G401 (cell line): Measurements from ENCODE around the gene DTNB. TPM values are rescaled to one million over a fixed set of nuclear protein-coding genes. Genes with fewer than 3 reads are reported as not detected.
A peak's percentile ranks its signal among the peaks of the same experiment; 100 is the strongest.
"Not testable (repeated sequence)": the region's sequence is repeated elsewhere in the genome, so short reads cannot be mapped to it uniquely, and the experiment has no call there.

Experiments used
- DNase-seq: peaks from one replicate; pipeline ENCODE4 v3.0.0-alpha.2; 2015; ENCODE audit warnings: low spot score
- in situ Hi-C: cut with HindIII; loops from 2 replicates; pipeline ENCODE4 v1.10.0; 2016; ENCODE audit warnings: low sequenced_read_pairs, mixed read lengths
- total RNA-seq: library from RNA; depleted of rRNA; stranded (reverse); fragments of >200 nt; shearing (Covaris generic); gene quantifications from 2 replicates; pipeline ENCODE4 v1.2.3, GENCODE V29; 2014

DTNB gene
- total RNA-seq, 1 experiment from 2014 or later = 21.2 TPM

DNA sequence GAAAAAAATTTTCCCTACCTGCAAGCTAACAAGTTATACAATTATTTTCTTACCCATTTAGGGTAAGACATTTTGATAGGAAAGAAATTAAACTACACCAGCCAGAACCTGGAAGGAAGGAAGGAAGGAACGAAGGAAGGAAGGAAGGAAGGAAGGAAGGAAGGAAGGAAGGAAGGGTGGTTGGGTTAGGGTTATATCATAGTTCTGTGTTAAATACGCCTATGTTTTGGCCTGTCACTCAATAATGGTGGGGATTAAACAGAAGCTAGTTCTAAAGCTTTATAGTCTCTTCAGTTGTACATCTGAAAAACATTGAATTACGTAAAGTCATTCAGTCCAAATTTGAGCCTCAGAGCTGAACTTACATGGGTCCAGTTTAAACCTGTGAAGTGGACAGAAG lies 256.7 kb downstream of the DTNB start:
- DNase-seq = no peak
- in situ Hi-C loops = no loop called here

DNA sequence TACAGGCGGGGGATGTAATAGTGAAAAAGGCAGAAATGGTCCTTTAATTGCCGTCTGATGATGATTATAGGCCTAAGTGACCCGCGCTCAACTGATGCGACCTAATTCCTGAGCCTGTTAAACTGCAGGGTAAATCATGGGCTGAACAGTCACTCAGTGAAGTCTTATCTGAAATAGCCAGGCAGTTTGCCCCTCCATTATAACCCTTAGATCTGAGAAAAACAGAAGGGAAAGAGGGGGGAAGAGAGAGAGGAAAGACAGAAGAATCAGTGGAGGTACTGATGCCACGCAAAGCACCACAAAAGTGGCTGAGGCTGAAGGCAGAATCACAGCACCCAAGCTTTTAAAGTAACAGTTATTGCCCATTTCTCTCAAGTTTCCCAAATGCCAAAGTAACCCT lies 258.6 kb downstream of the DTNB start:
- in situ Hi-C loops = no loop called here
- no peak for DNase-seq

DNA sequence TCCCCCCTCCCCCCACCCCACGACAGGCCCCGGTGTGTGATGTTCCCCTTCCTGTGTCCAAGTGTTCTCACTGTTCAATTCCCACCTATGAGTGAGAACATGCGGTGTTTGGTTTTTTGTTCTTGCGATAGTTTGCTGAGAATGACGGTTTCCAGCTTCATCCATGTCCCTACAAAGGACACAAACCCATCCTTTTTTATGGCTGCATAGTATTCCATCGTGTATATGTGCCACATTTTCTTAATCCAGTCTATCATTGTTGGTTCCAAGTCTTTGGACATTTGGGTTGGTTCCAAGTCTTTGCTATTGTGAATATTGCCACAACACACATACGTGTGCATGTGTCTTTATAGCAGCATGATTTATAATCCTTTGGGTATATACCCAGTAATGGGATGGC lies 260.0 kb downstream of the DTNB start:
- DNase-seq, in situ Hi-C loops: not testable (repeated sequence)

DNA sequence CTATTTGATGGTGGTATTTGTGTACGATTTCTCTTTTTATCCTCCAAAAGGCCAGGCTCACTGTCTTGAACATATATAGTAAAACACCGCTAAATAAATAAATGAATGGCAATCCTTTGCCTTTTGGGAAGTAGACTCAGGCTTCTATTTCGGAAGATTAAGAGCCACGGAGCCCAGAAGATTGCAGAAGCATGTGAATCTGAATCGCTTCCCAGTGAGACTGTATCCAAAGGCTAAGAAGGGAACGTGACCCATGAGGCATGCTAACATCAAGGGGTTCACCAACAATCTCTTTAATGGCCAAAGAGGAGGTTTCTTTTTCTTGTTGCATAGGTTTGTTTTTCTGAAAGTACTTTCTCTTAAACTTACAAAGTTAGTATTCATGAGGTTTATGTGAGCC lies 261.6 kb downstream of the DTNB start:
- DNase-seq = no peak
- in situ Hi-C loops = no loop called here

DNA sequence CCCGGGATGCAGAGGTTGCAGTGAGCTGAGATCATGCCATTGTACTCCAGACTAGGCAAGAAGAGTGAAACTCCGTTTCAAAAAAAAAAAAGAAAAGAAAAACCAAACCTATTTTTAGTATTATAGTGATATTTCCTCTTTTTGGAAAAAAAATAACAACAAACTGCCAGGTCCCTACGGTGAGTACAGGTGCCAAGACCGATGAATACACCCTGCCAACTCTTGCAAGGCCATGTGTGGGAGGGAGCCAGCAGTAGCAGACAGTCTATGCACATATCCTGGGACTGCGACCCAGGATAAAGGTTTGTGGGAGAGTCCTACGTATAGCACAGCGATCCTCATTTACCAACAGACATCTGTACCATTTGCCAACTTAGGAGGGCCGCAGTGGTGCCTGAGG lies 262.1 kb downstream of the DTNB start:
- peak; percentile 95 for DNase-seq
- in situ Hi-C loops = no loop called here

DNA sequence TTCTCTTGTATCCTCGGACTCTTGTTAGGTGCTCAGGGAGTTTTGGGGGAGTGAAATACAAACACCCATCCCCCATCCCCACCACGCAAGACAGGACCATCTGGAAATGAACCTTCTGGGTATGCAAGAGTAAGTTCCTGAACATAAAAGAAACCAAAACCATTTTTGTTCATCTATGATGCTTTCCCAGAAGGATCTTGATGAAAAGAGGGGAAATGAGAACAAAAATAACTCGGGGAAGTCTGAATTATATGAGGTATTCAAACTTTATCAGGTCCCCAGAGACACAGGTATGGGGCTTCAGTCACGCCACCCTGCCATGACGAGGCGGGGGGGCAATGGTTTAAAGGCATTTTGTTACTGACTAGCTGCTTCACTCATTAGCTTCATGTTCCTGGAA lies 263.0 kb downstream of the DTNB start:
- in situ Hi-C loops = no loop called here
- no peak for DNase-seq

DNA sequence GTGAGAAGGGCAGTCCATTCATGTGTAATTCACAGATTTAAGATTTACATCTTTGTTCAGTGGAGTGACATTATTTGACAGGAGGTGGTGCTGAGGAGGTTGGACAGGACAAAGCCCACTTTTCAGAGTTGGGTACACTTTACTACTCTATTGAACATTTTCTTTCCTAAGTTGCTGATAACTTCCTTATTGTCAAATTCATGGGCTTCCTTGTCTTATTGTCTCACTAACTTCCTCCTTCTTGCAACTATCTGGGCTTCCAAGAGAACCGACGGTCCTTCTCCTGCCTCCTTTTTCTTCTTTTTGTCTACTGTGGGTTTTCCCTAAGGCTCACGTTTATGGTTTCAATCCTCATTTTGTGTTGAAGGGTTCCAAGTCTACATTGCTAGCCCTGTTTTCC lies 263.9 kb downstream of the DTNB start:
- no peak for DNase-seq

DNA sequence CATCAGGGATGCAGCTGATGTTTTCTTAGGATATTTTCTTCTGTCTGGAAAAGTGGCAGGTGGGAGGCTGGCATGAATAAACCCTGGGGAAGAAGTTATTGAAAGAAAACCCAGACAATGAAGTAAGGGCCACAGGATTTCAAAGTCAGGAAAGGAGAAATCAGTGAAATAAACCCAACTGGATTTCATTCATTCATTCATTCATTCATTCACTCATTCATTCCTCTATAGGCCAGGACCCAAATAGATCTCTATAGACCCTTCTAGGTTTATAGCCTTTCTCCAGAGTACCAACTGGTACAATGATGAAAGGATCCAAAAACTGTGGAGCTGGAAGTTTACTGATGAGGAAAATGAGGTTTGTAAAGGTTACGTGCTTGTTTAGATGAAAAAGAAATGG lies 264.3 kb downstream of the DTNB start:
- DNase-seq = no peak
- in situ Hi-C loops = no loop called here

More for the DNA sequence above, 263.9 kb downstream of the DTNB start:
- in situ Hi-C loops = no loop called here

DNA sequence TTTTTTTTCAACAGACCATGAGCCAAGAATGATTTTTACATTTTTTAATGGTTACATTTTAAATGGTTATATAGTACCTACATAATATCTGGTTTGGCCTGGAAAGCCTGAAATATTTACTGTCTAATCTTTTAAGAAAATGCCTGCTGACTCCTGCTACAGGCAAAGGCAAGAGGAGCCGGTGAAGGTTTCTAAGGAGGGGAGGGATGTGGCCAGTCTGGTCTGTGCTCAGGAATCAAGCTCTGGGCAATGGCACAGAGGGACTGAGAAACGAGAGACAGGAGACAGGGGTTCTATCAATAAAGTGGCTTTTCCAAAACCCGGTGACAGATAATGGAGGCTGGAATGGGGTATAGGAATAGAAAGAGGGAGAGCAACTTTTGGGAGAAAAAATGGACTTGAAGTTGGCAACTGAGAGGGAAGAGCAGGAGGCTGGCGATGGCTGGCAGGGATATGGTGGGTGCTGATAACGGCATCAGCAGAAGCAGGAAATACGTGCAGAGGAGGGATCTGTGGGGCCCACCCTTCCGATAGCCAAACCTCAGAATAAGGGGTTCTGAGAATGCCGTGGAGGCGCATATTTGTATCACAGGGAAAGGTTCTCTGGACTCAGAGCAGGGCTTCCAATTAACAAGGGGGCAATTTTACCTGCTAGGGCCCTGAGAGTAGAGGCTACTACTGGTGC lies 267.6 kb downstream of the DTNB start:
- no peak for DNase-seq
- in situ Hi-C loops = no loop called here

DNA sequence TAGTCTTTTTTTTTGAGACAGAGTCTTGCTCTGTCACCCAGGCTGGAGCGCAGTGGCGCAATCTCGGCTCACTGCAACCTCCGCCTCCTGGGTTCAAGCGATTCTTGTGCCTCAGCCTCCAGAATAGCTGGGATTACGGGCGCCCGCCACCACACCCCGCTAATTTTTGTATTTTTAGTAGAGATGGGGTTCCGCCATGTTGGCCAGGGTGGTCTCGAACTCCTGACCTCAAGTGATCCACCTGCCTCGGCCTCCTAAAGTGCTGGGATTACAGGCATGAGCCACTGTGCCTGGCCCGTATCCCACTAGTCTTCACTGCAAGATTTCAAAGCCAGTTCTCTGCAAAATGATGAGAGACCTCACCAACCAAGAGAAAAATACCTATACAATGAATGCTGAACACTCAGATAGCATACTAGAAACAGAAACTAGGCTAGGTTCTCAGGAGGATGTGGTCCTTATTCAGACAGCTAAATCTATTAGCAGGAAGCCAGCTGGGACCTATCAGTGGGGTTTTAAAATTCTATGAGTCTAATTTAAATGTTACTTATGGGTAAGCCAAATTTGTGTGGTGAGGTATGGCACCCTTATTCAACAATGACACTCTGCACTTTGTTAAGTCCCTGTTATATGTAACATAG lies 270.1 kb downstream of the DTNB start:
- DNase-seq, in situ Hi-C loops: not testable (repeated sequence)

DNA sequence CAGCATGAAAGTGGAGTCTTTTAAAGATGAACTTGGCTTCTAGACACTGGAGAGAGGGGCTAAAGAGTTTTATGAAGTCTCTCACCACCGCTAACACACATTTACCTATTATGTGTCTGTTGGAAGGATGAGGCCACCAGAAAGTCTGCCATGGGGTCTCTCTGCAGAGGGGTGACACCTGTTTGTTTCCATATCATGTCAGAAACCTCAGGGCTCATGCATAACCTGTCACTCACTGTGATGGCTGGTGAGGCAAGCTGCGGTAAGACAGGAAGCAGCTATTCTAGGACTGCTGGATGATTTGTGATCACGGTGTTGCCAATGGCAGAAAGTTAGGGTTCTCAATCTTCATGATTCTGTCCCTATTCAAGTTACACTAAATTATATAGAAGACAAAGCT lies 270.9 kb downstream of the DTNB start:
- in situ Hi-C loops = no loop called here
- DNase-seq = no peak

DNA sequence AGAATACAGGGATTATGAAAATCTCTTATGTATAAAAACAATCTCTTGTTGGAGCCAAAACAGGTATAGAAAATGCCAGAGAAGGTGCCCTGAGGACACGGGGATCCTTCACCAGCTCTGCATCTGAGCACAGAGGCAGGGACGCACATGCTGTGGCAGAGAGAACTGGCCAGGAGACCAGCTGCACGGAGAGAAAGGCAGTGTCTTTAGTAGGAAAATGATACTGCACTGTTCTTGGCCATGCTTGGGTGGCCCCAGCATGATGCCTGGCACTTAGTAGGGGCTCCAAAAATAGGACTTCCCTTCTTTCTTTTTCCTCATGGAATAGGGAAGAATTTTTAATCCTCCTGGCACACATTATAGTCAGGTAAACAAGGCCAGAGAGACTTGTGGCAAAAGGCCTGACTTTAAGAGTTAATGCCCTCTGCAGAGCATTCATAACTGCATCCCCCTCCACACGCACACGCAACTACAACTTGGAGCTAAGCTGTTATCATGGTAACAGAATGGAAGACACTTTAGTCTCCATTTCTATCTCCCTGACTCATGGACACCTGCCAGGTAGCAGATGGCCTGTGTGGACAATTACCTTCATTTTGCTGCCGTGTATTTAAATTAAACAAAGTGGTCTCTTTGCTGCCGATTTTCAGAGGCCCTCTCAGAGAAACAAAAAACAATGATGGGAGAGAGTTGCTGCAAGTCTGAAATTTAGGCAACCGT lies 271.9 kb downstream of the DTNB start:
- in situ Hi-C loops = no loop called here
- peak; percentile 95 for DNase-seq

DNA sequence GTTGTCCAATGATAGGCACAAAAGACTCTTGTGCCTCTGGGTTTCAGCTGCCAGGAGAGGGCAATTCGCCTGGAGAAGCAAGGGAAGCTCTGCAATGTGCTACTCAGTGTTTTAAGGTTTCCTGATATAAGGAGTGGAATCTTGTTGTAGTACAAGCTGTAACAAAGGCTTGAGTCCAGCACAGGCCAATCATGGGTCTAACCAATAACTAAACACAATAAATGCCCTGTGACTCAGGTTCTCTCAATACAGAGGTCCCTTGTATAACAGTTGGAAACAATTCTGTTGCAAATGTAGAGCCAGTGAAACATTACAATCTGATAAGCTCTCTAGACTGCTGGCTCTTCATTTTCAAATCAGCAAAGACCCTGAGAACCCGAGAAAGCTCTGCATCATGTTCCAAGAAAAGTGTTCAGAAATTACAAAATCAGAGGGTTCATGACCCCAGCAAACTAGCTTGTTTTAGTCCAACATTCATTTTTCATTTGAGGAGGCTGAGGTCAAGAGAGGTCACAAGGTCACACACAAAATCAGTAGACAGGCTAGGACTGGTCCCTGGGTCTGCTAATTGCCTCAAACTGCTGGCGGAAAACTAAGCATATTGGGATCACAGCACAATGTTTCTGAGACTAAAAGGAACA lies 272.7 kb downstream of the DTNB start:
- in situ Hi-C loops = no loop called here
- DNase-seq = peak; percentile 17

DNA sequence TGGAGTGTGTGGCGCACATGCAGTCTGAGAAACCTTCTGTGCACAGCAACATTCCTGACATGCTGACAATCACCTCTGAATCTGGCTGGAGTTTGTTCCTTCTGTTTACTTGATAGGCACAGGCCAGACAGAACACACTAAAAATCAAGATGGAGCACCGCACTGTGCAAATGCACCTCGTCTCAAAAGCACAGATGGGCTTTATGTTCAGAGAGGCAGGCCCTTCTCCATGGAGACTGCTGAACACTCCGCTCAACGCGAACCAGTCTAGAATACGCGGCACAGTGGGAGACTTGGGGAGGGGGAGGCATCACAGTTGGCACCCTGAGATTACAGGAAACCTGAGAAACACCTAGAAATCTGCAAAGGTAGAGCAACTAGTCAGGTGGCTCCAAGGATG lies 273.2 kb downstream of the DTNB start:
- in situ Hi-C loops = no loop called here

DNA sequence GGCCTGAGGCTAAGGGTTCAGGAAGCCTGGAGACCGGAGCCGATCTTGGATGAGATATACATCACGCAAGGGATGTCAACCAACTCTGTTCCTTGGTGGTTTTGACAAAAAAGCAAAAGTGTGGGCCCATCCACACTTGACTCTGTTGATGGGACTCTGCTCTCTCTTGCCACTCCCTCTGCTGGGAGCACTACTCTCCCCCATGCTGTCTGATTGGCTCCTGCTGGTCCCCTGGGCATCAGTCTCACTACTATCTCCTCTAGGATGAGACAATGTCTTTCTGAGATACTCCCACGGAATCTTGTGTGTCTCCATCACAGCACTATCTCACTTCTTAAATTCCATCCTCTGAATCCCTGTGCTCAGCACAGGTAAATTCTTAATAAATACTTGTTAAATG lies 274.8 kb downstream of the DTNB start:
- in situ Hi-C loops = no loop called here
- DNase-seq = no peak

More for the DNA sequence above, 273.2 kb downstream of the DTNB start:
- DNase-seq = no peak

DNA sequence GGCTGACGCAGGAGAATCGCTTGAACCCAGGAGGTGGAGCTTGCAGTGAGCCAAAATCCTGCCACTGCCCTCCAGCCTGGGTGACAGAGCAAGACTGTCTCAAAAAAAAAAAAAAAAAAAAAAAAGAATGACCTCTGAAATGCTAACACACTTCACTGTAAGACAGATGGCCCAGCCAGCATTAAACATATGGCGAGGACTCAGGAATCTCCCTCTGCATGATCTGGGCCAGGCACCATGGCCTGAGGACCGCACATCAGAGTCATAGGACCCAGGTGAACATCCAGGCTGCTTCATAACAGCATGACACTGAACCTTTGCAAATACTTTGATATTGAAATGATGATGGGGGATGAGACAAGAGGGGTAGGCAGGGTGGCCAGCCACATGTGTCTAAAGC lies 275.6 kb downstream of the DTNB start:
- in situ Hi-C loops = no loop called here
- DNase-seq = peak; percentile 88

DNA sequence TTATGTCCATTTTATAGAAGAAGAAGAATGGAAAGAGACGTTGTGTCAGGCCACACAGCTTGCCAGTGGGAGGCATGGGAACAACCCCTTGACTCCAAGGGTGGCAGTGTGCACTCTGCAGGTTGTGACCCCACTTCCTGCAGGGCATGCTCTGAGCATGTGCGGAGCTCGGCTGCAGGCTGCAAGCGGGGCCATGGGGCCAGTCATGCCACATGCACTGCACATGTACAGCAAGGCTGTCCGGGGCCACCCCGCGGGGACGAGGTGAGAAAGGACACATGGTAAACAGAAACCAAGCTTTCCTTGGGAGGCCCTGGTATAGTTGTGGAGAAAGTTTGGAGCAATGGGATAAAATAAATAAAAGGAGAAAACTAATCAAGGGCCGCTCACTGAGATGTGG lies 284.2 kb downstream of the DTNB start:
- no peak for DNase-seq
- in situ Hi-C loops = no loop called here

DNA sequence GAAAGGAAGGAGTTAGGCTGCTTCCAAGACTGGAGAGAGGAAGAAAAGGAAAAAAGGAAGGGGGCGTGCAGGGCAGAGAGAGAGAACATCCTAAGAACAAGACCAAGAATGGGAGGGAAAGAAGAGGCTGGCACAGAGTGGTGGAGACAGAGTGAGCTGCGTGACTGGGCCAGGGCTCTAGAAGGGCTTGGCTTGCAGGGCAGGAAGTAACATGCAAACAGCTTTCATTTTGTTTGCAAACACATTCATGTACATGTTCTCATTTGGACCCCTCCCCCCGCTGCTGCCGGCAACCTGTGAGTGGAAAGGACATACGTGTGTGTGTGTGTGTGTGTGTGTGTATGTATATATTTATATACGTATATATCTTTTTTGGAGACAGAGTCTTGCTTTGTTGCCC lies 284.9 kb downstream of the DTNB start:
- no peak for DNase-seq
- in situ Hi-C loops = no loop called here

DNA sequence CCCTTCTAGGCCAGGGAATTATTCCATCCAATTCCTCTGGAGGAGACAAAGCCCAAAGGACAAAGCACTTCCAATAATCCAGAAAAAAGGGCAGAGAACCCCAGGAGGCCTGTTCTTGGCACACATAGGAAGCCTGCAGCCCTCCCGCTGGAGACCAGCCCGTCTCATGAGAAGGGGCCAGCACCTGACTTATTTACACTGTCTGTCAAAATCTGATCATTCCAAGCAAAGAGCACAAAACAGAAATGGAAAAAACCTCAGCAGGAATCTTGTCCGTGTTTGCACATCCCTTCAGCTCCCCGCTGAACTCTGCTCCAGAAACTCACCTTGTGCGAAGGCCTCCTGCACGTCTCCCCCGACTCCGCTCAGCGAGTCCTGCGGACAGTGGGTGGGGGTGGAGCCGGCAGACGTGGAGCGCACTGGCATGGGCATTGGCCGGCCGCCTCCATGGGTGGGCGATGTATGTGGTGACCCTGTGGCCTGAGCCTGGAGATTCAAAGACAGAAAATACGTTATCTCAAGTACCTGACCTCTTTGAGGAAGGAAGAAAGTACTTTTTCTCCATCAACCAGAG lies 285.4 kb downstream of the DTNB start:
- DNase-seq = peak; percentile 66
- in situ Hi-C loops = no loop called here
